BJ (cell line): ENCODE data around the gene VSTM2B. TPM values are rescaled to one million over a fixed set of nuclear protein-coding genes. Genes with fewer than 3 reads are reported as not detected.

Experiments
- CTCF ChIA-PET: fragments of 350-600 bp; formaldehyde crosslinking; extraction: SDS; loops from one replicate; lab custom pipeline; 2021; ENCODE audit warnings: antibody characterized with exemption, inconsistent platforms; lab: Yijun Ruan, JAX
- POLR2A ChIA-PET: fragments of 300-600 bp; sonication (Branson Sonifier 250); formaldehyde crosslinking; extraction: SDS; loops from one replicate; lab custom pipeline; 2021; ENCODE audit warnings: antibody characterized with exemption; lab: Charles Lee
- DNase-seq: peaks from one replicate; pipeline ENCODE4 v3.0.0-alpha.2; 2011; ENCODE audit warnings: low read depth
- H3K27me3 ChIP-seq: 2 replicates; pipeline ENCODE4 v1.6.0; 2011; ENCODE audit warnings: low read length; ENCODE audit not compliant: control insufficient read depth, insufficient read depth
- H3K36me3 ChIP-seq: 2 replicates; pipeline ENCODE4 v1.5.1; 2011; ENCODE audit warnings: low read length; ENCODE audit not compliant: control insufficient read depth, insufficient read depth
- H3K4me3 ChIP-seq: 2 replicates; pipeline ENCODE4 v1.5.1; 2011; ENCODE audit warnings: low read depth, mild to moderate bottlenecking, control low read depth, low read length
- CTCF ChIP-seq: IDR thresholded peaks from 2 replicates; pipeline ENCODE4 v1.5.1; 2011; ENCODE audit warnings: low read depth, mild to moderate bottlenecking, control low read depth, inconsistent platforms, low read length, moderate library complexity; ENCODE audit not compliant: insufficient read depth
- polyA plus RNA-seq: library from polyadenylated mRNA; depleted of rRNA; stranded (reverse); fragments of >200 nt; gene quantifications from 2 replicates; pipeline ENCODE4 v1.2.3, GENCODE V29; 2011

The VSTM2B gene
- polyA plus RNA-seq, 1 experiment, result not detected

DNA sequence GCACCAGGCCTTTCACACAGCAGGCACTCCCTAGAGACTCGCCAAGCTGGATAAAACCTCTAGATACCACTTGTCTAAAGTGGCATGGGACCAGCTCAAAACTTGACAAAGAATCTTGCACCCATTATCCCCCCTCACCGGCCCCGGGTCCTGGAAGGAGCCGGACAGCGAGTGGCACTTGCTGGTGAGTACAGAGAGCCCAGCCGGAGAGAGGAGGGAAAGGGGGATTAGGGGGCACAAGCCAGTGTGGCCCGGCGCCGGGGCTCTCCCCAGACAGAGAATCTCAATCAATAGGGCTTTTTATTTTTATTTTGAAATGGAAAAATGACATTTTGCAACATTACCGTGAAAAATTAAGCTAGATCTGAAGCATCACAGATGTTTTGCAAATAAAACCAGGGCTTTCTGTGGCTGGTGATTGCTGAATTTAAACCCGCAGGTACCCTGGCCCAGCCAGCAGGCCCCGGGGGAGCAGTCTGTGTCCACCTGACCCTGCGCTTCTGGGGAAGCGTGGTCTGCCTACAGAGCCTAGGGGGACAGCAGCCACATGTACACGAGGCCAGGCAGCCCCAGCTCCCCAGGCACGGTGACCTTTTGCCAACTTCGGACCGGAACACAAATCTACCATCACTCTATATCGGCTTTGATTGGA lies 10.0 kb upstream of the VSTM2B start:
- no peak for DNase-seq
- ChIA-PET POLR2A (no interaction called here), CTCF (no interaction called here)
- Histone ChIP-seq H3K4me3 (no peak overlapping the region), H3K27me3 (no peaks in the 10 kb centered on the region; the same call in 1 of the 2 replicates), H3K36me3 (no peaks in the 10 kb centered on the region)
- no peak for TF ChIP-seq CTCF

- H3K4me3 ChIP-seq, result no peak overlapping the region
- no peaks in the 10 kb centered on the region; the same call in 1 of the 2 replicates for H3K27me3 ChIP-seq
- TF ChIP-seq CTCF, result no peak
- POLR2A ChIA-PET, result no interaction called here
- H3K36me3 ChIP-seq, result no peaks in the 10 kb centered on the region
- no peak for DNase-seq
- CTCF ChIA-PET, result no interaction called here
Observed at GRCh38 chr19:29516358-29516725, 9.5 kb upstream of the VSTM2B start.

GRCh38 chr19:29516821-29517395 lies 8.9 kb upstream of the VSTM2B start:
- Histone ChIP-seq H3K36me3 (no peaks in the 10 kb centered on the region), H3K27me3 (no peaks in the 10 kb centered on the region; the same call in 1 of the 2 replicates), H3K4me3 (no peak overlapping the region)
- TF ChIP-seq CTCF, result no peak
- POLR2A ChIA-PET, result no interaction called here
- no peak for DNase-seq
- CTCF ChIA-PET, result no interaction called here

GRCh38 chr19:29517412-29517811 lies 8.4 kb upstream of the VSTM2B start:
- ChIA-PET CTCF (no interaction called here), POLR2A (no interaction called here)
- no peaks in the 10 kb centered on the region for H3K36me3 ChIP-seq
- H3K4me3 ChIP-seq, result no peak overlapping the region
- H3K27me3 ChIP-seq, result no peaks in the 10 kb centered on the region; the same call in 1 of the 2 replicates
- no peak for DNase-seq
- TF ChIP-seq CTCF, result no peak

DNA sequence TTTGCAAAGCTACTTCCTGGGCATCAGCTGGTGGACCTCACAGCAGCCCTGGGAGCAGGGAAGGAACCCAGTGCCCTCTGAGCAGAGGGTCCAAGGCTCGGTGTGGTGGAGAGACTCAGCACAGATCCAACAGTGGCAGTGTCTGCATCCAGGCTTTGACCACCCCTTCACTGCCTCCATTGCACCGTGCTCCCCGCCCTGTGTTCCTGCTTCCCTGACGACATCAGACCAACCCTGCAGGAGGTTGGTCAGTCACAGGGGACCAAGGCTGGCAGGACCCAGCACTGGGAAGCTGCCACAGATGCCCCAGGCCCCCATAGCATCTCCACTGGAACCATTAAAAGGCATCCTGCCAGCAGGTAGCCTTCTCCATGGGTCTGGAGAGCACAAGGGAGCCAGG lies 7.8 kb upstream of the VSTM2B start:
- peaks cover under 1% of the 10 kb centered on the region for H3K27me3 ChIP-seq
- ChIA-PET CTCF (interaction anchor here (1.3 kb wide), 1 partner anchor 10 kb away, joined by 4 read pairs; no protein-coding TSS in a partner anchor), POLR2A (no interaction called here)
- no peaks in the 10 kb centered on the region for H3K36me3 ChIP-seq
- no peak overlapping the region for H3K4me3 ChIP-seq
- no peak for DNase-seq
- TF ChIP-seq CTCF, result no peak
